ENCODE data around the gene PGA5.

PGA5 gene

DNA sequence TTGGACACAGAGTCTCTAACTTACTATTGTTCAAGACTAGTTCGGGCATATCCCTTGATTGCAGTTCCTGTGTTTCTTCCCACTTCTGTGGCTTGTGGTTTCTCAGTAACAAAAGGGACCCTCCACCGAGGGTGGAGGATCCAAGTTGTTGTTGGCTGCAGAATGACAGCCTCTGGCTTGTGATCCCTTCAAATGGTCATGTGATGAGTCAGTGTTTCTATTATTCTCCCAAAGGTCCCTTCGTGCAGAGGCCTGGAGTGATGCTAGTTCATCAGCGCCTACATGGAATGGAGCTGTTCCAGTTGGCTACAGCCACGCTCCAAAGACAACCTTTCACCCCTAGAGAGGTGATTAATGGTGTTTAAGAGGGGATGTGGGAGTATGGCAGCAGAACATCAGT, 56.8 kb downstream of the PGA5 start:
- no peak overlapping the region for H3K27ac ChIP-seq (ENCODE audit: low read depth, low read length)
- no peak overlapping the region for H3K9ac ChIP-seq (ENCODE audit: low read length)
- H3K27me3 ChIP-seq (ENCODE audit: control insufficient read depth, insufficient read depth, low read length) = peaks cover 13% of the 10 kb centered on the region
- peaks cover 57% of the 10 kb centered on the region for H3K36me3 ChIP-seq (ENCODE audit: control insufficient read depth, insufficient read depth, low read length)
- H3K9me3 ChIP-seq (ENCODE audit: control insufficient read depth, insufficient read depth, low read depth, low read length) = no peaks in the 10 kb centered on the region
- H3K4me3 ChIP-seq (ENCODE audit: low read depth, low read length) = no peak overlapping the region
- peaks cover 24% of the 10 kb centered on the region; the same call in 1 of the 2 replicates for H3K4me1 ChIP-seq (ENCODE audit: control insufficient read depth, insufficient read depth, low read length)

DNA sequence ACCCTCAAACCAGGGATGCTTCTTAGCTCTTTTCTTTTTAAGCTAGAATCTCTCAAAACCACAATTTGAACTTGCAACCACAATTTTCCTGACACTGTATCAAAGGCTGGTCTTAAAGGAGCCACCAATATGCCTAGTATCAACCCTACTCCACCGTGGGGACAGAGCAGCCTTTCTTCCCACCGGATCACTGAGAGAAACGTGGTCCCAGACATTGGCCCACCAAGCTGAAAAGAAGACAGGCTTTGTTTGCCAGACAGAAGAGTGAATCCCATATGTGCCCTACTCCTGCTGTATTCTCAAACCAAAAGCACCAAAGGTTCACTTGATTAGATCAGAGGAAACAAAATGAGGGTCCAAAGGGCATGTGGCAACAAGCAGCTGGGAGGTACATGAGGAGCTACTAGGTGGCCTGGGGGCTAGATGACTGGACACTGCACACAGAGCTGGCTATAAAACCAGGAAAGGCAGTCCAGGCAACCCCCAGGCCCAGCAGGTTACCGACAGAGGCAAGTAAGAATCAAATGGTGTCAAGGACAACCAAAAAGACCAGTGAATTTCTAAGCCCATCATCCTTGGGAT, 57.8 kb downstream of the PGA5 start:
- Histone ChIP-seq H3K9me3 (ENCODE audit: control insufficient read depth, insufficient read depth, low read depth, low read length) (no peaks in the 10 kb centered on the region), H3K4me3 (ENCODE audit: low read depth, low read length) (no peak overlapping the region), H3K4me1 (ENCODE audit: control insufficient read depth, insufficient read depth, low read length) (peaks cover 19% of the 10 kb centered on the region; the same call in 1 of the 2 replicates), H3K27me3 (ENCODE audit: control insufficient read depth, insufficient read depth, low read length) (peaks cover 7% of the 10 kb centered on the region), H3K9ac (ENCODE audit: low read length) (no peak overlapping the region), H3K27ac (ENCODE audit: low read depth, low read length) (no peak overlapping the region), H3K36me3 (ENCODE audit: control insufficient read depth, insufficient read depth, low read length) (peaks cover 67% of the 10 kb centered on the region)

Measured in HUES6 (cell line).